NCI-H226 (cell line): Measurements from ENCODE around the gene PDIA5.

Experiments
- DNase-seq: peaks from one replicate; pipeline ENCODE4 v3.0.0-alpha.2; 2015

The PDIA5 gene

GRCh38 chr3:123044981-123045763 lies 21.7 kb upstream of the PDIA5 start:
- DNase-seq: no peak

GRCh38 chr3:123046262-123047061 lies 20.4 kb upstream of the PDIA5 start:
- peak; percentile 32 for DNase-seq

- no peak for DNase-seq
These were observed 19.8 kb upstream of the PDIA5 start for GRCh38 chr3:123047062-123047319.

- no peak for DNase-seq
These were observed 18.2 kb upstream of the PDIA5 start for GRCh38 chr3:123048480-123049237.

GRCh38 chr3:123050666-123051065 lies 16.2 kb upstream of the PDIA5 start:
- no peak for DNase-seq

- DNase-seq: no peak
These were observed 13.7 kb upstream of the PDIA5 start for GRCh38 chr3:123053107-123053506.

GRCh38 chr3:123054109-123054778 lies 12.6 kb upstream of the PDIA5 start:
- DNase-seq: no peak

GRCh38 chr3:123054931-123055330 lies 11.9 kb upstream of the PDIA5 start:
- DNase-seq: no peak

- DNase-seq: no peak
These were observed 11.5 kb upstream of the PDIA5 start for GRCh38 chr3:123055352-123055751.

GRCh38 chr3:123058505-123058904 lies 8.3 kb upstream of the PDIA5 start:
- DNase-seq: no peak

- DNase-seq: no peak
These were observed 6.8 kb upstream of the PDIA5 start for GRCh38 chr3:123060054-123060453.

GRCh38 chr3:123061856-123062255 lies 5.0 kb upstream of the PDIA5 start:
- no peak for DNase-seq

- no peak for DNase-seq
These were observed 3.8 kb upstream of the PDIA5 start for GRCh38 chr3:123063034-123063433.

GRCh38 chr3:123064506-123064905 lies 2.3 kb upstream of the PDIA5 start:
- no peak for DNase-seq

GRCh38 chr3:123064914-123065313 lies 1.9 kb upstream of the PDIA5 start:
- DNase-seq: peak; percentile 34

- no peak for DNase-seq
These were observed 278 bp upstream of the PDIA5 start for GRCh38 chr3:123066599-123066895.

- no peak for DNase-seq
These were observed 1.1 kb downstream of the PDIA5 start for GRCh38 chr3:123067689-123068600.

GRCh38 chr3:123068601-123069381 lies 2.0 kb downstream of the PDIA5 start:
- no peak for DNase-seq

- no peak for DNase-seq
These were observed 3.7 kb downstream of the PDIA5 start for GRCh38 chr3:123070510-123070909.

- DNase-seq: no peak
These were observed 4.3 kb downstream of the PDIA5 start for GRCh38 chr3:123071146-123071545.

- DNase-seq: no peak
These were observed 4.8 kb downstream of the PDIA5 start for GRCh38 chr3:123071581-123071980.

- DNase-seq: no peak
These were observed 5.3 kb downstream of the PDIA5 start for GRCh38 chr3:123072152-123072551.
